K562 (cell line): ENCODE results near the gene ARRDC5. TPM values are rescaled to one million over a fixed set of nuclear protein-coding genes. Genes with fewer than 3 reads are reported as not detected.

ENCODE experiments used
- ATAC-seq: fragments of 200-7000 bp; cut with Tn5 transposase; 3 replicates; pipeline ENCODE4 v1.9.1; 2020; ENCODE audit warnings: moderate library complexity
- BruUV-seq: library from RNA; stranded (reverse); fragments of 400-500 nt; replicated peaks from 2 replicates; lab custom pipeline; 2021; lab: Mats Ljungman, UMichigan
- CTCF ChIA-PET: fragments of 300-600 bp; formaldehyde crosslinking; extraction: SDS; loops from one replicate; lab custom pipeline; 2021; ENCODE audit warnings: low intra/inter-chr PET ratio; lab: Yijun Ruan, JAX
- POLR2A ChIA-PET: fragments of 300-600, 350-650 bp; sonication (Branson Sonifier 250); formaldehyde crosslinking; extraction: SDS; loops from one replicate; lab custom pipeline; 2021; ENCODE audit warnings: antibody characterized with exemption, inconsistent platforms; lab: Yijun Ruan, JAX
- DNase-seq, 4 experiments: peaks; one replicate each; pipeline versions ENCODE4 v3.0.0 to v3.0.0-alpha.2; 2011 to 2018; ENCODE audit warnings: low spot score in 3 of 4, mixed read lengths in 3 of 4; ENCODE audit errors: extremely low read depth in 1 of 4
- FAIRE-seq: peaks from 2 replicates; lab custom pipeline; 2011; peaks lifted over from hg19 to GRCh38; lab: Jason Lieb, UNC
- H2AFZ ChIP-seq: 2 replicates; pipeline ENCODE4 v1.6.0; 2011; ENCODE audit warnings: low read depth, low read length, control low read depth, inconsistent platforms
- H3K27ac ChIP-seq: fragments of 200-600 bp; 3 replicates; pipeline ENCODE4 v1.8.0; 2011; ENCODE audit warnings: low read depth, mild to moderate bottlenecking, control low read depth, inconsistent platforms, low read length, moderate library complexity, mixed read lengths; ENCODE audit errors: extremely low read depth
- H3K27me3 ChIP-seq, 2 experiments: fragments of 300-600 bp in 1 of 2; 2 replicates in 1 of 2; 3 replicates in 1 of 2; pipeline versions ENCODE4 v1.6.0 to v1.8.0; 2011; ENCODE audit warnings: inconsistent platforms in 2 of 2, low read length in 2 of 2, mild to moderate bottlenecking in 1 of 2, mixed read lengths in 1 of 2, moderate library complexity in 1 of 2; ENCODE audit not compliant: control insufficient read depth in 2 of 2, insufficient read depth in 2 of 2
- H3K36me3 ChIP-seq: fragments of 300-600 bp; 3 replicates; pipeline ENCODE4 v1.8.0; 2011; ENCODE audit warnings: mild to moderate bottlenecking, low read length, inconsistent platforms; ENCODE audit not compliant: control insufficient read depth, insufficient read depth
- H3K4me1 ChIP-seq, 2 experiments: fragments of 200-600 bp in 1 of 2; replicated peaks in 1 of 2; 2 replicates in 1 of 2; 3 replicates in 1 of 2; pipeline versions ENCODE4 v1.5.1 to v1.8.0; 2011; ENCODE audit warnings: inconsistent platforms in 2 of 2, low read length in 2 of 2, mild to moderate bottlenecking in 1 of 2, mixed read lengths in 1 of 2, moderate library complexity in 1 of 2; ENCODE audit not compliant: control insufficient read depth in 2 of 2, insufficient read depth in 2 of 2
- H3K4me2 ChIP-seq: 2 replicates; pipeline ENCODE4 v1.6.1; 2011; ENCODE audit warnings: low read length, control low read depth, inconsistent platforms, mixed read lengths; ENCODE audit not compliant: insufficient read depth
- H3K4me3 ChIP-seq: fragments of 200-600 bp; sonication (generic), shearing (Covaris generic); 2 replicates; pipeline ENCODE4 v1.5.1; 2016; ENCODE audit warnings: control low read depth, inconsistent platforms
- H3K79me2 ChIP-seq: fragments of 200-600 bp; 3 replicates; pipeline ENCODE4 v1.8.0; 2011; ENCODE audit warnings: low read length, inconsistent platforms; ENCODE audit not compliant: control insufficient read depth, insufficient read depth
- H3K9ac ChIP-seq, 2 experiments: 2 replicates each; pipeline versions ENCODE4 v1.6.0 to v1.6.1; 2011; ENCODE audit warnings: low read depth in 2 of 2, low read length in 2 of 2, control low read depth in 1 of 2, inconsistent platforms in 1 of 2, mild to moderate bottlenecking in 1 of 2, mixed read lengths in 1 of 2; ENCODE audit not compliant: insufficient read depth in 1 of 2
- H3K9me1 ChIP-seq: one replicate; pipeline ENCODE4 v1.6.0; 2011; ENCODE audit warnings: inconsistent platforms, mild to moderate bottlenecking, low read length, moderate library complexity; ENCODE audit not compliant: control insufficient read depth, insufficient read depth
- H3K9me3 ChIP-seq: replicated peaks from 2 replicates; pipeline ENCODE4 v1.5.1; 2011; ENCODE audit warnings: low read depth, low read length, inconsistent platforms; ENCODE audit not compliant: control insufficient read depth, insufficient read depth
- H4K20me1 ChIP-seq: replicated peaks from 2 replicates; pipeline ENCODE4 v1.6.1; 2011; ENCODE audit warnings: low read length, inconsistent platforms, mixed read lengths; ENCODE audit not compliant: control insufficient read depth, insufficient read depth
- ARNT ChIP-seq, 2 experiments: fragments of 450-650 bp; IDR thresholded peaks; 2 replicates each; pipeline ENCODE4 v1.6.1; 2016; ENCODE audit warnings: mild to moderate bottlenecking in 1 of 2
- CEBPB ChIP-seq: fragments of 450-650 bp; IDR thresholded peaks from 2 replicates; pipeline ENCODE4 v1.6.1; 2016; ENCODE audit warnings: missing genetic modification characterization, missing compliant biosample characterization
- GATA2 ChIP-seq: sonication (generic); formaldehyde crosslinking; IDR thresholded peaks from 2 replicates; pipeline ENCODE4 v1.4.0; 2020; ENCODE audit warnings: mild to moderate bottlenecking, missing genetic modification reagents
- MYC ChIP-seq, 2 experiments: fragments of 250-450 bp in 1 of 2; sonication (Bioruptor Pico) in 1 of 2; IDR thresholded peaks; 2 replicates each; pipeline versions ENCODE4 v1.5.1 to v1.6.1; 2012 to 2021; ENCODE audit warnings: low read depth in 2 of 2, borderline replicate concordance in 1 of 2, improper control_type of control experiment in 1 of 2, low read length in 1 of 2, mild to moderate bottlenecking in 1 of 2, moderate library complexity in 1 of 2
- NELFE ChIP-seq: IDR thresholded peaks from 2 replicates; pipeline ENCODE4 v1.6.1; 2011; ENCODE audit warnings: mild to moderate bottlenecking; ENCODE audit not compliant: insufficient read depth, insufficient read length
- SIRT6 ChIP-seq: IDR thresholded peaks from one replicate; pipeline ENCODE4 v1.6.1; 2012; ENCODE audit warnings: low read depth, mild to moderate bottlenecking, control low read depth, inconsistent platforms, low read length, moderate library complexity
- TGIF2 ChIP-seq: sonication (generic); formaldehyde crosslinking; IDR thresholded peaks from 2 replicates; pipeline ENCODE4 v1.8.1; 2022; ENCODE audit warnings: mild to moderate bottlenecking, missing genetic modification reagents, moderate library complexity
- ZBTB17 ChIP-seq: fragments of 450-650 bp; formaldehyde crosslinking; IDR thresholded peaks from 2 replicates; pipeline ENCODE4 v1.4.0; 2020; ENCODE audit warnings: mild to moderate bottlenecking
- ZNF24 ChIP-seq: fragments of 450-650 bp; IDR thresholded peaks from 2 replicates; pipeline ENCODE4 v1.6.1; 2016
- ZNF583 ChIP-seq: fragments of 250-450 bp; sonication (Bioruptor Pico); IDR thresholded peaks from 2 replicates; pipeline ENCODE4 v1.4.0; 2020
- WGBS: fragments of 100-300 bp; shearing (Covaris generic); methylation state at CpG from one replicate; pipeline ENCODE4 v1.1.6; 2016; ENCODE audit warnings: low coverage, mixed read lengths; ENCODE audit not compliant: insufficient coverage; ENCODE audit errors: missing lambda C conversion rate; 5-methylcytosine and 5-hydroxymethylcytosine counted together
- in situ Hi-C: fragments of 300-500 bp; cut with MboI; formaldehyde crosslinking; loops from 4 replicates; pipeline ENCODE4 v1.15.0; 2018; ENCODE audit warnings: inconsistent platforms, mixed read lengths
- intact Hi-C: fragments of 100-400 bp; cut with micrococcal nuclease; formaldehyde crosslinking; loops from 2 replicates; pipeline ENCODE4 v1.14.2; 2022
- polyA plus RNA-seq, 8 experiments: library from polyadenylated mRNA; depleted of rRNA in 4 of 8; stranded (reverse) in 5 of 8; unstranded in 3 of 8; fragments of >200 nt; fragmentation: Nextera tagmentation in 2 of 8; fragmentation: Illumina TruSeq in 1 of 8; extraction: Ambion mirVana in 2 of 8; extraction: Trizol in 1 of 8; gene quantifications; 2 replicates each; pipeline versions ENCODE4 v1.2.1 to v1.2.3, GENCODE V29; 2011 to 2014; ENCODE audit warnings: inconsistent platforms in 1 of 8, missing spikeins in 1 of 8
- total RNA-seq, 7 experiments: library from RNA; depleted of rRNA in 6 of 7; stranded (reverse); fragments of >200 nt in 6 of 7; fragmentation: Illumina TruSeq in 2 of 7; extraction: Trizol in 2 of 7; gene quantifications; 2 replicates each; pipeline versions ENCODE4 v1.2.1 to v1.2.3, GENCODE V29; 2011 to 2021; ENCODE audit warnings: low replicate concordance in 1 of 7
- TF ChIP-seq, protein P1 (sequence below), 2 experiments: IDR thresholded peaks in 1 of 2; conservative IDR thresholded peaks in 1 of 2; 2 replicates each; pipeline ENCODE4 v1.6.1; 2016; ENCODE audit warnings: low read depth in 2 of 2, mild to moderate bottlenecking in 1 of 2, missing compliant biosample characterization in 1 of 2, missing genetic modification characterization in 1 of 2, moderate library complexity in 1 of 2

The ARRDC5 gene
- total and polyA plus RNA-seq, 9 of the 15 experiments (the other 6 are each of a cell fraction or from before 2014, with no cell fraction given): not detected

DNA sequence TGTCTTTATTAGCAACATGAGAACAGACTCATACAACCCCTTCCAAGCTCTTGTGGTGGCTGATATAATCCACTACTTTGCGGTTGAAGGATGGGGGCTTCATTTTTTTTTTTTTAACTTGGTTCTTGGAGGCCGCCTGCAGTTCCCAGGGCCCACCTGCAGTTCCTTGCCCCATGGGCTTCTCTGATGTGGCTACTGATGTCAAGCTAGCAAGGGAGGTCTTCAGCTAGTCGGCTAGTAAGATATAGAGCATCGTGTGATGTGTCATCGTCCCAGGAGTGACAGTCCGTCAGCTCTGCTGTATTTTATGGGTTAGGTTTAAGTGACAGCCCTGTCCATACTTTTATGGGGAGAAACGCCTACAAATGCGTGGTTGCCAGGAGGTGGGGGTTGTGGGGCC is 32.7 kb upstream of the ARRDC5 start:
- TF ChIP-seq ZBTB17 (no peak), TGIF2 (CRISPR knock-in tag) (no peak), ZNF583 (CRISPR knock-in tag) (no peak), SIRT6 (no peak), CEBPB (tag) (no peak), NELFE (no peak), ZNF24 (no peak), ARNT (IDR thresholded peaks at IDR 0.05) (no peak), GATA2 (CRISPR knock-in tag) (no peak), MYC (IDR thresholded peaks at IDR 0.05; ENCODE audit: low read depth, low read length) (no peak), MYC (CRISPR knock-in tag; IDR thresholded peaks at IDR 0.05; ENCODE audit: borderline replicate concordance, low read depth) (no peak)
- TF ChIP-seq, protein P1, sequence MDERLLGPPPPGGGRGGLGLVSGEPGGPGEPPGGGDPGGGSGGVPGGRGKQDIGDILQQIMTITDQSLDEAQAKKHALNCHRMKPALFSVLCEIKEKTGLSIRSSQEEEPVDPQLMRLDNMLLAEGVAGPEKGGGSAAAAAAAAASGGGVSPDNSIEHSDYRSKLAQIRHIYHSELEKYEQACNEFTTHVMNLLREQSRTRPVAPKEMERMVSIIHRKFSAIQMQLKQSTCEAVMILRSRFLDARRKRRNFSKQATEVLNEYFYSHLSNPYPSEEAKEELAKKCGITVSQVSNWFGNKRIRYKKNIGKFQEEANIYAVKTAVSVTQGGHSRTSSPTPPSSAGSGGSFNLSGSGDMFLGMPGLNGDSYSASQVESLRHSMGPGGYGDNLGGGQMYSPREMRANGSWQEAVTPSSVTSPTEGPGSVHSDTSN (CRISPR knock-in tag; IDR thresholded peaks at IDR 0.05; ENCODE audit: low read depth): no peak
- TF ChIP-seq, protein P1 (tag; conservative IDR thresholded peaks at IDR 0.05; ENCODE audit: low read depth): no peak
- TF ChIP-seq, all 486 proteins: peak for 0
- no peak for ATAC-seq
- Histone ChIP-seq H3K9me1 (no peaks in the 10 kb centered on the region), H2AFZ (no peak overlapping the region), H3K27me3 (no peaks in the 10 kb centered on the region), H3K79me2 (peaks cover 3% of the 10 kb centered on the region; the same call in 2 of the 3 replicates), H4K20me1 (no peaks in the 10 kb centered on the region), H3K4me3 (no peak overlapping the region), H3K9ac (no peak overlapping the region), H3K9me3 (no peaks in the 10 kb centered on the region), H3K27ac (no peak overlapping the region), H3K36me3 (peaks cover 84% of the 10 kb centered on the region; the same call in 2 of the 3 replicates), H3K4me1 (peaks cover 0 to 8% of the 10 kb centered on the region in 2 experiments; a peak in 3 of 5 replicates), H3K4me2 (no peak overlapping the region)
- in situ Hi-C loops: no loop called here
- intact Hi-C loops: no loop called here
- BruUV-seq: no TSS peak
- 90% methylated on average over 8 of the region's 8 CpGs for WGBS
- no peak for FAIRE-seq
- no peak for DNase-seq
- POLR2A ChIA-PET: no interaction called here
- CTCF ChIA-PET: no interaction called here
